Small intestine (tissue), 7 donors: ENCODE results near the gene USH1G. TPM values are rescaled to one million over a fixed set of nuclear protein-coding genes. Genes with fewer than 3 reads are reported as not detected.

Experiments used
- DNase-seq, 2 donors: peaks; one replicate each; pipeline versions ENCODE4 v3.0.0 to v3.0.0-alpha.2; 2013
- FAIRE-seq: peaks from 2 replicates; lab custom pipeline; 2012; peaks lifted over from hg19 to GRCh38; lab: Jason Lieb, UNC
- H3K27ac ChIP-seq, 3 donors: one replicate each; pipeline ENCODE4 v1.5.1; 2013; ENCODE audit warnings: low read length in 2 of 3, mild to moderate bottlenecking in 2 of 3, control low read depth in 1 of 3, inconsistent platforms in 1 of 3, low read depth in 1 of 3, moderate library complexity in 1 of 3
- H3K27me3 ChIP-seq, 3 donors: one replicate each; pipeline ENCODE4 v1.6.1; 2013; ENCODE audit warnings: low read length in 3 of 3, inconsistent platforms in 1 of 3; ENCODE audit not compliant: control insufficient read depth in 3 of 3, insufficient read depth in 3 of 3
- H3K36me3 ChIP-seq, 3 donors: one replicate each; pipeline ENCODE4 v1.6.1; 2013; ENCODE audit warnings: low read length in 3 of 3, inconsistent platforms in 1 of 3, low read depth in 1 of 3, mild to moderate bottlenecking in 1 of 3, moderate library complexity in 1 of 3; ENCODE audit not compliant: control insufficient read depth in 3 of 3, insufficient read depth in 2 of 3
- H3K4me1 ChIP-seq, 3 donors: one replicate each; pipeline ENCODE4 v1.6.1; 2013; ENCODE audit warnings: low read length in 2 of 3, inconsistent platforms in 1 of 3, low read depth in 1 of 3, mild to moderate bottlenecking in 1 of 3, moderate library complexity in 1 of 3; ENCODE audit not compliant: control insufficient read depth in 3 of 3, insufficient read depth in 2 of 3
- H3K4me3 ChIP-seq, 3 donors: one replicate each; pipeline ENCODE4 v1.5.1; 2013; ENCODE audit warnings: low read length in 3 of 3, control low read depth in 1 of 3, inconsistent platforms in 1 of 3, low read depth in 1 of 3, mild to moderate bottlenecking in 1 of 3, moderate library complexity in 1 of 3
- H3K9me3 ChIP-seq, 2 donors: one replicate each; pipeline ENCODE4 v1.6.1; 2013; ENCODE audit warnings: low read depth in 1 of 2, low read length in 1 of 2; ENCODE audit not compliant: control insufficient read depth in 2 of 2, insufficient read depth in 1 of 2
- WGBS, 3 donors: extraction: QIAGEN DNeasy Blood & Tissue Kit; methylation state at CpG; one replicate each; pipeline ENCODE4 v1.1.7; 2013; 5-methylcytosine and 5-hydroxymethylcytosine counted together
- polyA plus RNA-seq, 4 donors: library from polyadenylated mRNA; stranded (reverse) in 3 of 4; unstranded in 1 of 4; fragments of 200-250 nt in 3 of 4; fragments of 120-200 nt in 1 of 4; gene quantifications; one replicate each; pipeline versions ENCODE4 v1.2.1 to v1.2.3, GENCODE V29; 2013
- donor health status: healthy with polysubstance abuse.
- donor health status: control.
- donor health status: control.
- donor health status: Bipolar disorder and iron deficiency.
- donor health status: healthy.

Gene USH1G
- polyA plus RNA-seq, 4 donors = 0.07 to 3.1 (median 0.63) TPM

DNA sequence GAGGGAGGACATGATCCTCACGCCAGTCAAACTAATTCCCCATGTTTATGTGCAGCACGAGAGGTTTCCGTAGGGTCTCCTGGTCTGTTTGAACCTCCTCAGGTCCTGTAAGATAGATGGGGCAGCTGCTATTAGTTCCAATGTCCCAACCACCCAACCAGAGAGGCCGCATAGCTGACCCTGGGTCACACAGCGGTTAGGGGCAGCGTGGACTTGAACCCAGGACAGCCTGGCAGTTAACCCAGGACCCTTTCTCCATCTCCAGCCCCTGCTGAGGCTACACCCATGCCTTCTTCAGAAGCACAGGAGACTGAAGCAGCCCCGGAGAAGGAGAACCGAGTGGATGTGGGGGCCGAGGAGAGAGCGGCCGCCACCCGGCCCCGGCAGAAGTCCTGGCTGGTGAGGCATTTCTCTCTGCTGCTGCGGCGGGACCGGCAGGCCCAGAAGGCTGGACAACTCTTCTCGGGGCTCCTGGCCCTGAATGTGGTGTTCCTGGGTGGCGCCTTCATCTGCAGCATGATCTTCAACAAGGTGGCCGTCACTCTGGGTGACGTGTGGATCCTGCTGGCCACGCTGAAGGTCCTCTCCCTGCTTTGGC, 18.2 kb upstream of the USH1G start:
- Histone ChIP-seq H3K4me1 (peaks cover 2 to 25% (median 4%) of the 10 kb centered on the region in 3 donors), H3K4me3 (no peak overlapping the region), H3K36me3 (peaks cover 0 to 33% (median 2%) of the 10 kb centered on the region in 3 donors), H3K9me3 (no peaks in the 10 kb centered on the region), H3K27ac (no peak overlapping the region), H3K27me3 (peaks cover 0 to 35% (median 20%) of the 10 kb centered on the region in 3 donors)
- WGBS, 3 donors = 78 to 82% (median 79%) methylated on average over 17 to 21 of the region's 21 CpGs
- FAIRE-seq = no peak
- no peak for DNase-seq

DNA sequence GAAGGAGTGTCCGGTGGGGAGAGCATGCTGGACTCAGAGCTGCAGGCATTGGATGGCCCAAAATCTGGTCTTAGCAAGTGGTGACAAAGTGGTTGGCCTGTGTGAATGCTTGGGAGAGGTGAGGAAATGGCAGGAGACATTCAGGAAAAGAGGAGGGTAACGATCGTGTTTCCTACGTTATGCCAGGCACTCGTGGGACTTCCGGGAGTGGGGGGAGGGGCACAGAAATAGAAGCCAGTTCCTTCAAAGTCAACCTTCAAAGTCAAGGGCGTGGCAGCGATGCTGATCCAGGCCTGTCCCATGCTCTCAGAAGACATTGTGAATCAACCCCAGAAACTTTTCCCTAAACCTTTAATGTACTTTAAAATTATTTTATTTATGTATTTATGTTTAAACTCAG, 16.5 kb upstream of the USH1G start:
- Histone ChIP-seq H3K4me1 (peaks cover 2 to 34% (median 4%) of the 10 kb centered on the region in 3 donors), H3K27ac (no peak overlapping the region), H3K36me3 (peaks cover 0 to 32% (median 2%) of the 10 kb centered on the region in 3 donors), H3K4me3 (no peak overlapping the region), H3K9me3 (no peaks in the 10 kb centered on the region), H3K27me3 (peaks cover 0 to 52% (median 28%) of the 10 kb centered on the region in 3 donors)
- DNase-seq (no peak), FAIRE-seq (no peak)
- 37 to 46% (median 44%) methylated on average over 8 of the region's 8 CpGs for WGBS, 3 donors

DNA sequence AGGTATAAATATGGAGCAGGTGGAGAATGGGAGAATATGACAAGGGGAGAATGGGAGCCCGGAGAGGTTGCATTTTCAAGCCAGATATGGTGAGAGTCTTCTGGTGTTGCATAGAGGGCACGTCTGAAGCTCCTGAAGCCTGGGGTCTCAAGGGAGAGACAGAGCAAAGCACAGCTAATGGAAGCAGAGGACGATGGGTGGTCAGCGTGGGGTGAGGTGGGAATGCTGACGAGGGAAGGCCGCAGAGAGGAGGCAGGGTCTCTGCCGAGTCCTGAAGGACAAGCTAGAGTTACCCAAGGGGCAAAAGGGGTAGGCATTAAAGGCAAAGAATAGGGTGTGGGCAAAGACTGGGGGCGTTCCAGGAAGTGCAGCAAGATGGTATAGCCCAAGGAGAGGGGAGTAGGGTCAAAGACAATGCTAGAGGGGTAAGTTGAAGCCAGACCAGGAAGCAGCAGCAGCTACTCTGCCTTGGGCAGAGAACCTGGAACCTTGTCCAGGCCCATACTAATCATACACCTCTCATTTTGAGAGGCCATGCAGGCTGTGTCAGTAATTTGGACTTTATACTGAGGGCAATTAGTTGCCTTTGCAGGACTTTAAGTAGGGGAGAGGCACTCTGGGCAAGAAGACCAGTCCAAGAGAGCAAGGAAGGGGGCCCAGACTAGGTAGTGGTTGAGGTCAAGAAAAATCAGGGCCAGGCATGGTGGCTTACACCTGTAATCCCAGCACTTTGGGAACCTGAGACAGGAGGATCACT, 15.3 kb upstream of the USH1G start:
- peak overlapping the region in 2 of 3 donors; percentile 58 to 69 for H3K27ac ChIP-seq
- peaks cover 0 to 29% (median 2%) of the 10 kb centered on the region in 3 donors for H3K36me3 ChIP-seq
- peaks cover 0 to 56% (median 33%) of the 10 kb centered on the region in 3 donors for H3K27me3 ChIP-seq
- WGBS, 3 donors = 49 to 66% (median 60%) methylated on average over 8 of the region's 8 CpGs
- H3K4me3 ChIP-seq = no peak overlapping the region
- FAIRE-seq = no peak
- no peaks in the 10 kb centered on the region for H3K9me3 ChIP-seq
- DNase-seq = peak; percentile 76 to 91
- H3K4me1 ChIP-seq = peaks cover 2 to 34% (median 4%) of the 10 kb centered on the region in 3 donors

DNA sequence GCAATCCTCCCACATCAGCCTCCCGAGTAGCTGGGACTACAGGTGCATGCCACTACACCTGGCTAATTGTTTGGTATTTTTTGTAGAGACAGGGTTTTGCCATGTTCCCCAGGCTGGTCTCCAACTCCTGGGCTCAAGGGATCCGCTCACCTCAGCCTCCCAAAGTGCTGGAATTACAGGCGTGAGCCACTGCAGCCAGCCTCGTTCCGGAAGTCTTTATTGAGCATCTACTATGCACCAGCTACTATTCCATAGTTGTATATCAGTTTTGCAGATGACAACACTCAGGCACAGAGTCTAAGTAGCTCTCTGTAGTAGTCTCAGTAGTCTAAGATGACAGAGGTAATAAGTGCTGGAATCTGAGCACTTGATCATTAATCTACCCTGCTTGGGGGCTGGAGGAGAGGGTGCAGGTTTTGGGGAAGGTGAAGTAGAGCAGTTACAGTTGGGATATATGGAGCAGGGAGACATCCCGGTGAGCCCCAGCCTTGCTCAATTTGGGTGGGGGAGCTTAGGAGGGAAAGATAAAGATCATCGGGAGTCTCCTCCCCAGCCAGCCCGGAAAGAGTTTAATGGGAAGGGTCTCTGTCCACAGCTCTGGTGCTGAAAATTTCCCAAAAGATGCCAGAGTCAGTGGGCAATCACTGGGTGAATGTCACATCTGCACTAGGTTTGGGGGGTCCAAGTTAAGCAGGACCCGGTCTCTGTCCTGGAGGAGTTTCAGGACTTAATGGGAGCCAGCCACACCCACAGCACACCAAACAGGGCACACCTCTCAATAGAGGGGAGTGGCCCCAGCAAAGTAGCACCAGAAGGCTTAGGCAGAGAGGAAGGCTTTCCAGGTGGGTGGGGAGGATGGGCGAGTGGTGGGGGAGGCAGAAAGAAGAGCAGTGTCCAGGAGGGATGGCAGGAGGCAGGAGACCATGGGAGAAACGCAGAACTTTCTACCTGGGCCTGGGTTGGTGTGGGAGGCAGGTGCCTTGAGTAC, 14.3 kb upstream of the USH1G start:
- H3K36me3 ChIP-seq = peaks cover 0 to 21% (median 2%) of the 10 kb centered on the region in 3 donors
- peaks cover 2 to 34% (median 4%) of the 10 kb centered on the region in 3 donors for H3K4me1 ChIP-seq
- H3K4me3 ChIP-seq = peak overlapping the region in 2 of 3 donors; percentile 46 to 74
- no peak for FAIRE-seq
- peak overlapping the region in 2 of 3 donors; percentile 58 to 69 for H3K27ac ChIP-seq
- 47 to 53% (median 52%) methylated on average over 10 to 11 of the region's 11 CpGs for WGBS, 3 donors
- DNase-seq = peak; percentile 32 to 53
- no peaks in the 10 kb centered on the region for H3K9me3 ChIP-seq
- peaks cover 0 to 55% (median 37%) of the 10 kb centered on the region in 3 donors for H3K27me3 ChIP-seq

DNA sequence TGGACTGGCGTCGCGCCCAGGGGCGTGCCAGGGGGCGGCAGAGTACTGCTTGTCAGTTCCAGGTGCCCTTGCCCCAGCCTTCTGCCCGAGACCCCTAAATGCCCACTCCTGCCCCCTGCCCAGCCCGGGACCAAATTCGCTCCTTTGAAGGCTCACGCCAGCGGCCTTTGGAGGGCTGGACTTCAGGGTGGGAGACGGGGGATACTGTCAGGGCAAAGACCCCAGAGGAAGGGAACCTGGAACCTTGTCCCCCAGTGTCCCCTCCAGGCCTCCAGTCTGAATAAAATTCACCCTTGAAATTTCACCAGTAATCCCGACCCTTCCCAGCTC, 13.4 kb upstream of the USH1G start:
- Histone ChIP-seq H3K27ac (peak overlapping the region in 2 of 3 donors; percentile 39 to 91), H3K27me3 (peaks cover 0 to 57% (median 34%) of the 10 kb centered on the region in 3 donors), H3K4me1 (peaks cover 2 to 34% (median 4%) of the 10 kb centered on the region in 3 donors), H3K36me3 (peaks cover 0 to 14% (median 0%) of the 10 kb centered on the region in 3 donors), H3K4me3 (peak overlapping the region in 2 of 3 donors; percentile 46 to 74), H3K9me3 (no peaks in the 10 kb centered on the region)
- WGBS, 3 donors = 8 to 19% (median 10%) methylated on average over 8 to 12 of the region's 12 CpGs
- no peak for FAIRE-seq
- DNase-seq = peak in 1 of 2 donors; percentile 56

DNA sequence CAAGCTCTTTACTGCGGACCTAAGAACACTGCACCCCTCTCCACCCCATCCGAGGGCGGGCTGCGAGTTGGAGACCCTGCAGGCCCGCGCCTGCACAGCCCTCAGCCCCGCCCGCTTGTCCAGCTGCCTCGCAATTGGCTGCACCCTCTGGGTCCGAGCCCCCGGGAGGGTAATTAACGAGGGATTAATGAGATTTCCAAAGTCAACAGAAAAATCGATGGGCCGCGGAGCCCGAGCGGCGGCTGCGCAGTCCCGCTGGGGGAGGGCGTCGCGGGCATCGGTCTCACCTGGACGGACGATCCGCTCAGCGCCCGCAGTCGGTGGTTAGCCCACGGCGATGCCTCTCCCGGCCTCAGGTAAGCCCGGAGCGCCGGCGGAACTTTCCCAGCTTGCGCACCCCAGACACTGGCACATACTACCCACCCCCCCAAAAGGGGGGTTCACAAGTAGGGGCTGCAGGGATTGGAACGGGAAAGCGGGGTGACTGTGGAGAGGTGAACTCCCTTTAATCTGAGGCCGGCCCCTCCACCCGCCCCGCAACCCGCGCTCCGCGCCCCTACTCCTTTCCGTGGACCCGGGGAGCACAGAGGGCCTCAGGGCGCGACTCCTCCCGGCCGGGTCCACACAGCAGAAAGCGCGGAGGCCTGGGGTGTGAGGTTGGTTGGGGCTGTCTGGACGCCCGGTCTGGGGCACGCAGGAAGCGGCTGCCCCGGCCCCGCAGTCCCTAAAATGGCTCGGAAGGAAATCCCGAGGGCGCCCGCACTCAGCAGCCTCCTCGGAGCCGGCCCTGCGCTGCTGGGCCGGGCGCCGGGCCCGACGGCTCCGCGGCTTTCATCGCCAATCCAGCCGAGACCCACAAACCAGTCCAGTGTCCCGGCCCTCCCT, 12.8 kb upstream of the USH1G start, which contains the start of gene OTOP3:
Gene OTOP3 (plus strand): TSS at position 314 of the 885 bp plus-strand sequence. CDS start 24 bp downstream, at position 338.
- FAIRE-seq (no peak), DNase-seq (peak; percentile 55 to 65)
- Histone ChIP-seq H3K9me3 (no peaks in the 10 kb centered on the region), H3K4me1 (peaks cover 2 to 34% (median 4%) of the 10 kb centered on the region in 3 donors), H3K36me3 (peaks cover 0 to 8% (median 0%) of the 10 kb centered on the region in 3 donors), H3K27ac (peak within 1 kb of the TSS in 2 of 3 donors; percentile 49 to 91), H3K4me3 (peak within 1 kb of the TSS in 2 of 3 donors; percentile 46 to 74), H3K27me3 (peaks cover 0 to 60% (median 34%) of the 10 kb centered on the region in 3 donors)
- 2 to 5% (median 3%) methylated on average over 67 to 78 of the region's 78 CpGs for WGBS, 3 donors

DNA sequence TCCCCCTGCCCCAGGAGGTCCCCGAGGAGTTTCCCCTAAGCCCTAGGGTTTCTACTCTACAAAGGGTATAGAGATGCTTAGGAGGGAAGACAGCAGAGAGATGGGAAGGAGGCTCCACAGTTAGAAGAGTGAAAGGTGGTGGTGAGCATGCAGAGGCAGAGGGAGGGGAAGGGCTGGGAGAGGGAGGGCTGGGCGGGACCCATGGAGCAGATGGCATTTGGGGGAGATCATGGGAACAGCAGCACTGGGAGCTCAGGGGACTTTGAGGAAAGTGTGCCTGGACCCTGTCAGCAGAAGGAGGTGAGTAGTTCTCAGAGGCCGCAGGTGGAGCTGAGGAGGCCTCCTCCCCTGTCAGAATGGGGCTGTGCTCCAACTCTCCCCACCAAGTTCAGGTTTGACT, 12.0 kb upstream of the USH1G start:
- 52 to 66% (median 53%) methylated on average over 2 to 3 of the region's 3 CpGs for WGBS, 3 donors
- Histone ChIP-seq H3K27ac (peak overlapping the region in 2 of 3 donors; percentile 49 to 91), H3K4me1 (peaks cover 2 to 34% (median 4%) of the 10 kb centered on the region in 3 donors), H3K27me3 (peaks cover 0 to 58% (median 34%) of the 10 kb centered on the region in 3 donors), H3K36me3 (peaks cover 0 to 6% (median 0%) of the 10 kb centered on the region in 3 donors), H3K9me3 (no peaks in the 10 kb centered on the region), H3K4me3 (peak overlapping the region in 2 of 3 donors; percentile 46 to 74)
- FAIRE-seq (no peak), DNase-seq (no peak)
